Neural cell (in vitro differentiated cells): ENCODE results near the gene MYBL2. TPM values are rescaled to one million over a fixed set of nuclear protein-coding genes. Genes with fewer than 3 reads are reported as not detected.

Experiments used
- H2AFZ ChIP-seq: fragments of 200-600, 300-800 bp; sonication (generic), shearing (Covaris generic); 2 replicates; pipeline ENCODE4 v1.6.0; 2014; ENCODE audit warnings: low read depth, mild to moderate bottlenecking, antibody characterized with exemption, low read length, moderate library complexity
- H3F3A ChIP-seq: fragments of 200-600 bp; shearing (Covaris generic); 2 replicates; pipeline ENCODE4 v1.6.1; 2016; ENCODE audit warnings: mild to moderate bottlenecking, moderate library complexity, mixed read lengths, antibody characterized with exemption, low read length; ENCODE audit not compliant: insufficient read depth, poor library complexity, severe bottlenecking
- H3K27ac ChIP-seq: fragments of 200-600, 300-800 bp; sonication (generic), shearing (Covaris generic); 2 replicates; pipeline ENCODE4 v1.5.1; 2014; ENCODE audit warnings: mild to moderate bottlenecking, low read length, moderate library complexity
- H3K27me3 ChIP-seq: fragments of 300-800, 200-600 bp; sonication (generic), shearing (Covaris generic); 2 replicates; pipeline ENCODE4 v1.6.0; 2014; ENCODE audit warnings: mild to moderate bottlenecking, low read depth, low read length, moderate library complexity; ENCODE audit not compliant: insufficient read depth
- H3K36me3 ChIP-seq: fragments of 300-800, 200-600 bp; sonication (generic), shearing (Covaris generic); 2 replicates; pipeline ENCODE4 v1.5.1; 2014; ENCODE audit warnings: mild to moderate bottlenecking, antibody characterized with exemption, low read length, moderate library complexity; ENCODE audit not compliant: insufficient read depth
- H3K4me2 ChIP-seq: fragments of 300-800, 200-600 bp; sonication (generic), shearing (Covaris generic); 2 replicates; pipeline ENCODE4 v1.6.0; 2014; ENCODE audit warnings: mild to moderate bottlenecking, low read length
- H3K4me3 ChIP-seq: fragments of 300-800, 200-600 bp; sonication (generic), shearing (Covaris generic); 2 replicates; pipeline ENCODE4 v1.5.1; 2014; ENCODE audit warnings: mild to moderate bottlenecking, low read length, moderate library complexity
- H3K79me2 ChIP-seq: fragments of 200-600 bp; shearing (Covaris generic); replicated peaks from 2 replicates; pipeline ENCODE4 v1.6.0; 2014; ENCODE audit warnings: mild to moderate bottlenecking, low read length, moderate library complexity; ENCODE audit not compliant: insufficient read depth
- H3K9ac ChIP-seq: fragments of 300-800, 200-600 bp; sonication (generic), shearing (Covaris generic); 2 replicates; pipeline ENCODE4 v1.6.1; 2016; ENCODE audit warnings: mild to moderate bottlenecking, low read length, mixed read lengths
- H3K9me2 ChIP-seq: fragments of 200-600 bp; shearing (Covaris generic); 2 replicates; pipeline ENCODE4 v1.6.1; 2016; ENCODE audit warnings: mild to moderate bottlenecking, low read length, mixed read lengths; ENCODE audit not compliant: insufficient read depth
- H3K9me3 ChIP-seq: fragments of 200-600, 300-800 bp; sonication (generic), shearing (Covaris generic); 2 replicates; pipeline ENCODE4 v1.6.1; 2016; ENCODE audit warnings: mild to moderate bottlenecking, mixed run types, low read length, moderate library complexity, mixed read lengths
- H4K20me1 ChIP-seq: fragments of 200-600 bp; shearing (Covaris generic); 2 replicates; pipeline ENCODE4 v1.6.1; 2016; ENCODE audit warnings: mild to moderate bottlenecking, mixed run types; ENCODE audit not compliant: insufficient read depth
- EP300 ChIP-seq: fragments of 450-650 bp; conservative IDR thresholded peaks from 2 replicates; pipeline ENCODE4 v1.6.1; 2014; ENCODE audit warnings: antibody characterized with exemption, mild to moderate bottlenecking, moderate library complexity; ENCODE audit not compliant: poor library complexity, severe bottlenecking
- EZH2 ChIP-seq: fragments of 200-600, 300-800 bp; shearing (Covaris generic), sonication (generic); IDR thresholded peaks from 2 replicates; pipeline ENCODE4 v1.6.1; 2014; ENCODE audit warnings: antibody characterized with exemption, low read length, borderline replicate concordance, mild to moderate bottlenecking; ENCODE audit not compliant: insufficient read depth, poor library complexity, severe bottlenecking
- MXI1 ChIP-seq: fragments of 450-650 bp; conservative IDR thresholded peaks from 2 replicates; pipeline ENCODE4 v1.6.1; 2014; ENCODE audit warnings: antibody characterized with exemption, mild to moderate bottlenecking; ENCODE audit not compliant: poor library complexity, severe bottlenecking
- POLR2AphosphoS5 ChIP-seq: IDR thresholded peaks from 2 replicates; pipeline ENCODE4 v1.6.1; 2012
- RAD21 ChIP-seq: fragments of 450-650 bp; conservative IDR thresholded peaks from 2 replicates; pipeline ENCODE4 v1.6.1; 2014; ENCODE audit warnings: antibody characterized with exemption, mild to moderate bottlenecking, moderate library complexity
- SMC3 ChIP-seq: fragments of 450-650 bp; conservative IDR thresholded peaks from 2 replicates; pipeline ENCODE4 v1.6.1; 2014; ENCODE audit warnings: antibody characterized with exemption, mild to moderate bottlenecking, moderate library complexity; ENCODE audit not compliant: poor library complexity
- TAF1 ChIP-seq: IDR thresholded peaks from 2 replicates; pipeline ENCODE4 v1.6.1; 2012; ENCODE audit warnings: low read depth
- polyA minus RNA-seq: library from RNA; depleted of rRNA, polyadenylated mRNA; stranded (reverse); fragments of >200 nt; gene quantifications from 2 replicates; pipeline ENCODE4 v1.2.3, GENCODE V29; 2014
- polyA plus RNA-seq: library from polyadenylated mRNA; depleted of rRNA; stranded (reverse); fragments of >200 nt; gene quantifications from 2 replicates; pipeline ENCODE4 v1.2.3, GENCODE V29; 2014
- TF ChIP-seq, protein P1 (sequence below): fragments of 450-650 bp; IDR thresholded peaks from 2 replicates; pipeline ENCODE4 v1.5.1; 2014; ENCODE audit warnings: antibody characterized with exemption, mild to moderate bottlenecking, moderate library complexity; ENCODE audit not compliant: poor library complexity, severe bottlenecking
- TF ChIP-seq, protein P2 (sequence below): IDR thresholded peaks from 2 replicates; pipeline ENCODE4 v1.6.1; 2012; ENCODE audit warnings: borderline replicate concordance

MYBL2 gene
- not detected in 2 replicates for polyA plus RNA-seq
- polyA minus RNA-seq, result 0.35 and 0.49 TPM in 2 replicates

DNA sequence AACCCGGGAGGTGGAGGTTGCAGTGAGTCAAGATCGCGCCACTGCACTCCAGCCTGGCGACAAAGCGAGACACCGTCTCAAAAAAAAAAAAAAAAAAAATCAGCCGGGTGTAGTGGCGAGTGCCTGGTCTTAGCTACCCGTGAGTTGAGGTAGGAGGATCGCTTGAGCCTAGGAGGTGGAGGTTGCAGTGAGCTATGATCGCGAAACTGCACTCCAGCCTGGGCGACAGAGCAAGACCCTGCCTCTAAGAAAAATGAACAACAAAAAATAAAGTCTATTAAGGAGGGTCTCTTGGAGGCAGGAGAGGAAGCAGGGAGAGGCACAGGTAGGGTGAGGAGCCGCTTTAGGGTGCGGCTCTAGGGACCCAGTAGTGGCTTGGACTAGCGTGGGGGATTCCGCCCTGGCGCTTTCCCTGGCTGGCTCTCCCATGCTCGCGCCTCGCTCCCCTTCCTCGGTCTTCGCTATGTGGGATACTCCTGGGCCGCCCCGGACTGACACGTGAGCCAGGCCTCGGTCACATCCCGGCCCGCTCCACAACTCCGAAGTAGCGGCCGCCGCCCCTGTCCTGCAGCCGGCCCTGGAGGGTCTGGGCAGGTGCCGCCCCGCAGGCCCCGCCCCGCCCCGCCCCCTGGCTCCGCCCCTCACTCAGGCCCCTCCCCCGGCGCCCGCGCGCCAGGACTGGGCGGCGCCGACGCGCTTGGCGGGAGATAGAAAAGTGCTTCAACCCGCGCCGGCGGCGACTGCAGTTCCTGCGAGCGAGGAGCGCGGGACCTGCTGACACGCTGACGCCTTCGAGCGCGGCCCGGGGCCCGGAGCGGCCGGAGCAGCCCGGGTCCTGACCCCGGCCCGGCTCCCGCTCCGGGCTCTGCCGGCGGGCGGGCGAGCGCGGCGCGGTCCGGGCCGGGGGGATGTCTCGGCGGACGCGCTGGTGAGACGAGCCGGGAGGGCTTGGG is at the start of gene MYBL2:
MYBL2 (plus strand) TSS at position 739 of the 953 bp plus-strand sequence; CDS start at position 909, 170 bp downstream.
- Histone ChIP-seq H3K27me3 (peaks cover 7% of the 10 kb centered on the region), H3K27ac (no peak within 1 kb of the TSS)

DNA sequence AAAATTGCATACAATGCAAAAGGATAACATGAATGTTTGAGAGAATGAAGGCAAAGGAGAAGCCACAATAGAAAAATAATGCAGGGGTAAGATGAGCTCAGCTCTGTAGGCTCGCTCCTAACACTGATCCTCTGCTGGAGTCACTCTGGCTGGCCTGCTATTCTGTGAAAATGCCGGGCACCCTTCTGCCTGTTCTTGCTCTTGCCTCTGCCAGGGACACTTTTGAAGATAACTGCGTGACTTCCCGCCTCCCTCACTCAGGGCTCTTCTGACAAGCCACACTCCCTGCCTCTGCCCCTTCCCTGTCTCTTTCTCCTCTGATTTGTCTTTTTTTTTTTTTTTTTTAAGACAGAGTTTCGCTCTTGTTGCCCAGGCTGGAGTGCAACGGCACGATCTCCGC is 35.3 kb upstream of the MYBL2 start:
- H3K4me3 ChIP-seq, result no peak overlapping the region
- TF ChIP-seq POLR2AphosphoS5 (no peak), EZH2 (no peak), MXI1 (no peak), RAD21 (no peak), SMC3 (no peak), TAF1 (no peak)
- TF ChIP-seq, protein P1, sequence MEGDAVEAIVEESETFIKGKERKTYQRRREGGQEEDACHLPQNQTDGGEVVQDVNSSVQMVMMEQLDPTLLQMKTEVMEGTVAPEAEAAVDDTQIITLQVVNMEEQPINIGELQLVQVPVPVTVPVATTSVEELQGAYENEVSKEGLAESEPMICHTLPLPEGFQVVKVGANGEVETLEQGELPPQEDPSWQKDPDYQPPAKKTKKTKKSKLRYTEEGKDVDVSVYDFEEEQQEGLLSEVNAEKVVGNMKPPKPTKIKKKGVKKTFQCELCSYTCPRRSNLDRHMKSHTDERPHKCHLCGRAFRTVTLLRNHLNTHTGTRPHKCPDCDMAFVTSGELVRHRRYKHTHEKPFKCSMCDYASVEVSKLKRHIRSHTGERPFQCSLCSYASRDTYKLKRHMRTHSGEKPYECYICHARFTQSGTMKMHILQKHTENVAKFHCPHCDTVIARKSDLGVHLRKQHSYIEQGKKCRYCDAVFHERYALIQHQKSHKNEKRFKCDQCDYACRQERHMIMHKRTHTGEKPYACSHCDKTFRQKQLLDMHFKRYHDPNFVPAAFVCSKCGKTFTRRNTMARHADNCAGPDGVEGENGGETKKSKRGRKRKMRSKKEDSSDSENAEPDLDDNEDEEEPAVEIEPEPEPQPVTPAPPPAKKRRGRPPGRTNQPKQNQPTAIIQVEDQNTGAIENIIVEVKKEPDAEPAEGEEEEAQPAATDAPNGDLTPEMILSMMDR, result no peak
- no peak overlapping the region for H3K4me2 ChIP-seq
- no peaks in the 10 kb centered on the region for H3K27me3 ChIP-seq
- H3F3A ChIP-seq, result no peaks in the 10 kb centered on the region
- H3K79me2 ChIP-seq, result no peaks in the 10 kb centered on the region
- H3K9ac ChIP-seq, result no peak overlapping the region
- no peaks in the 10 kb centered on the region for H3K9me2 ChIP-seq
- H3K27ac ChIP-seq, result no peak overlapping the region
- H3K9me3 ChIP-seq, result no peaks in the 10 kb centered on the region
- no peaks in the 10 kb centered on the region for H3K36me3 ChIP-seq
- H4K20me1 ChIP-seq, result no peaks in the 10 kb centered on the region
- H2AFZ ChIP-seq, result no peak overlapping the region

More for the DNA sequence above, at the start of gene MYBL2:
- Histone ChIP-seq H3F3A (no peaks in the 10 kb centered on the region), H3K4me3 (peak within 1 kb of the TSS; percentile 73), H3K9ac (peak within 1 kb of the TSS; percentile 39), H3K4me2 (peak within 1 kb of the TSS; percentile 39), H3K9me3 (no peaks in the 10 kb centered on the region), H3K36me3 (no peaks in the 10 kb centered on the region), H3K9me2 (no peaks in the 10 kb centered on the region), H3K79me2 (no peaks in the 10 kb centered on the region), H2AFZ (peak within 1 kb of the TSS; percentile 45), H4K20me1 (no peaks in the 10 kb centered on the region)
- TF ChIP-seq EZH2 (no peak), POLR2AphosphoS5 (peak; percentile 40), MXI1 (peak; percentile 97)

DNA sequence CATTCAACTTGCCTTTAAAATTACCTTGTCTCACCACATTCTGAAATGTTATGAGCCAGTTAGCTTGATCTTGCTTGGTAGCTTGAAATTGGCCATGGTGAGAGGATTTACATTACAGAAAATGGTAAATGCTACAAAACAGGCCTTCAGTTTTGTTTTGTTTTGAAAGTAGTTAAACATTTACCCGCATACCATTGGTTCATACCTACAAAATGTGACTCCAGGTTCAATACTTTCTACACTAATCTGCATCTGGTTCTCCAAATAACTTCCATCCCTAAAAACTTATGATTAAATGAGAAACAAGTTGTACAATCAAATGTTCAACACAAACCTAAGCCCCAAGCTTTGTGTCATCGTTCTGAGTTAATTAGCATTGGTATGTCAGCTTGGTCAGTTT is 30.5 kb upstream of the MYBL2 start:
- H3K4me2 ChIP-seq, result no peak overlapping the region
- H3K9me2 ChIP-seq, result no peaks in the 10 kb centered on the region
- H3K4me3 ChIP-seq, result no peak overlapping the region
- no peak overlapping the region for H2AFZ ChIP-seq
- no peak overlapping the region for H3K9ac ChIP-seq
- TF ChIP-seq SMC3 (no peak), EZH2 (no peak), RAD21 (no peak), POLR2AphosphoS5 (no peak), TAF1 (no peak), MXI1 (no peak), EP300 (no peak)
- TF ChIP-seq, protein P1, result no peak
- TF ChIP-seq, protein P2, sequence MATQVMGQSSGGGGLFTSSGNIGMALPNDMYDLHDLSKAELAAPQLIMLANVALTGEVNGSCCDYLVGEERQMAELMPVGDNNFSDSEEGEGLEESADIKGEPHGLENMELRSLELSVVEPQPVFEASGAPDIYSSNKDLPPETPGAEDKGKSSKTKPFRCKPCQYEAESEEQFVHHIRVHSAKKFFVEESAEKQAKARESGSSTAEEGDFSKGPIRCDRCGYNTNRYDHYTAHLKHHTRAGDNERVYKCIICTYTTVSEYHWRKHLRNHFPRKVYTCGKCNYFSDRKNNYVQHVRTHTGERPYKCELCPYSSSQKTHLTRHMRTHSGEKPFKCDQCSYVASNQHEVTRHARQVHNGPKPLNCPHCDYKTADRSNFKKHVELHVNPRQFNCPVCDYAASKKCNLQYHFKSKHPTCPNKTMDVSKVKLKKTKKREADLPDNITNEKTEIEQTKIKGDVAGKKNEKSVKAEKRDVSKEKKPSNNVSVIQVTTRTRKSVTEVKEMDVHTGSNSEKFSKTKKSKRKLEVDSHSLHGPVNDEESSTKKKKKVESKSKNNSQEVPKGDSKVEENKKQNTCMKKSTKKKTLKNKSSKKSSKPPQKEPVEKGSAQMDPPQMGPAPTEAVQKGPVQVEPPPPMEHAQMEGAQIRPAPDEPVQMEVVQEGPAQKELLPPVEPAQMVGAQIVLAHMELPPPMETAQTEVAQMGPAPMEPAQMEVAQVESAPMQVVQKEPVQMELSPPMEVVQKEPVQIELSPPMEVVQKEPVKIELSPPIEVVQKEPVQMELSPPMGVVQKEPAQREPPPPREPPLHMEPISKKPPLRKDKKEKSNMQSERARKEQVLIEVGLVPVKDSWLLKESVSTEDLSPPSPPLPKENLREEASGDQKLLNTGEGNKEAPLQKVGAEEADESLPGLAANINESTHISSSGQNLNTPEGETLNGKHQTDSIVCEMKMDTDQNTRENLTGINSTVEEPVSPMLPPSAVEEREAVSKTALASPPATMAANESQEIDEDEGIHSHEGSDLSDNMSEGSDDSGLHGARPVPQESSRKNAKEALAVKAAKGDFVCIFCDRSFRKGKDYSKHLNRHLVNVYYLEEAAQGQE, result no peak
- no peaks in the 10 kb centered on the region for H3K27me3 ChIP-seq
- H3K79me2 ChIP-seq, result no peaks in the 10 kb centered on the region
- no peaks in the 10 kb centered on the region for H3F3A ChIP-seq
- no peaks in the 10 kb centered on the region for H4K20me1 ChIP-seq
- H3K36me3 ChIP-seq, result no peaks in the 10 kb centered on the region
- no peaks in the 10 kb centered on the region for H3K9me3 ChIP-seq
- no peak overlapping the region for H3K27ac ChIP-seq
